GM23338 (cell line): ENCODE results near the gene SLX4. TPM values are rescaled to one million over a fixed set of nuclear protein-coding genes. Genes with fewer than 3 reads are reported as not detected.

Source experiments
- ATAC-seq: fragments of 200-7000 bp; cut with Tn5 transposase; 3 replicates; pipeline ENCODE4 v1.9.1; 2020
- DNase-seq: peaks from one replicate; pipeline ENCODE4 v3.0.0-alpha.2; 2015; ENCODE audit warnings: low spot score
- H2AFZ ChIP-seq: fragments of 200-600 bp; sonication (generic); 2 replicates; pipeline ENCODE4 v1.8.0; 2016; ENCODE audit warnings: antibody characterized with exemption, mild to moderate bottlenecking, moderate library complexity
- H3F3A ChIP-seq: fragments of 200-600 bp; sonication (generic); replicated peaks from 2 replicates; pipeline ENCODE4 v1.8.0; 2017; ENCODE audit warnings: antibody characterized with exemption, mixed run types, low read depth
- H3K27ac ChIP-seq: fragments of 200-600 bp; sonication (generic); 2 replicates; pipeline ENCODE4 v1.6.1; 2016; ENCODE audit warnings: low read depth
- H3K27me3 ChIP-seq: fragments of 200-600 bp; sonication (generic); 2 replicates; pipeline ENCODE4 v1.8.0; 2016; ENCODE audit warnings: mild to moderate bottlenecking, mixed run types, moderate library complexity; ENCODE audit not compliant: insufficient read depth
- H3K36me3 ChIP-seq: fragments of 200-600 bp; sonication (generic); 2 replicates; pipeline ENCODE4 v1.8.0; 2016; ENCODE audit warnings: mild to moderate bottlenecking; ENCODE audit not compliant: insufficient read depth
- H3K4me1 ChIP-seq: fragments of 200-600 bp; sonication (generic); 2 replicates; pipeline ENCODE4 v1.8.0; 2016; ENCODE audit warnings: mild to moderate bottlenecking, moderate library complexity; ENCODE audit not compliant: insufficient read depth
- H3K4me2 ChIP-seq: fragments of 200-600 bp; sonication (generic); 2 replicates; pipeline ENCODE4 v1.7.1; 2017; ENCODE audit warnings: mixed run types
- H3K4me3 ChIP-seq: fragments of 200-600 bp; sonication (generic); 2 replicates; pipeline ENCODE4 v1.6.1; 2016; ENCODE audit warnings: mixed run types
- H3K79me2 ChIP-seq: fragments of 200-600 bp; sonication (generic); replicated peaks from 2 replicates; pipeline ENCODE4 v1.8.0; 2017; ENCODE audit warnings: mild to moderate bottlenecking; ENCODE audit not compliant: insufficient read depth
- H3K9me2 ChIP-seq: fragments of 200-600 bp; sonication (generic); 2 replicates; pipeline ENCODE4 v1.8.0; 2017; ENCODE audit not compliant: insufficient read depth
- H4K20me1 ChIP-seq: fragments of 200-600 bp; sonication (generic); replicated peaks from 2 replicates; pipeline ENCODE4 v1.8.0; 2017; ENCODE audit warnings: mild to moderate bottlenecking; ENCODE audit not compliant: insufficient read depth
- H3K27ac Mint-ChIP-seq: 2 replicates; pipeline ENCODE4 v1.8.0; 2020; ENCODE audit warnings: inconsistent platforms, mild to moderate bottlenecking, moderate library complexity, mixed read lengths
- H3K27me3 Mint-ChIP-seq: 3 replicates; pipeline ENCODE4 v1.8.0; 2022; ENCODE audit warnings: low read depth, mild to moderate bottlenecking, moderate library complexity, mixed read lengths, inconsistent platforms; ENCODE audit not compliant: insufficient read depth, poor library complexity
- H3K36me3 Mint-ChIP-seq: 3 replicates; pipeline ENCODE4 v1.8.0; 2021; ENCODE audit warnings: low read depth, mild to moderate bottlenecking, inconsistent platforms, moderate library complexity, mixed read lengths
- H3K4me1 Mint-ChIP-seq: 3 replicates; pipeline ENCODE4 v1.8.0; 2020; ENCODE audit warnings: mild to moderate bottlenecking, inconsistent platforms, mixed read lengths
- H3K4me3 Mint-ChIP-seq: 3 replicates; pipeline ENCODE4 v1.8.0; 2021; ENCODE audit warnings: moderate library complexity, mild to moderate bottlenecking, inconsistent platforms, mixed read lengths
- H3K9me3 Mint-ChIP-seq: 3 replicates; pipeline ENCODE4 v1.8.0; 2020; ENCODE audit warnings: moderate library complexity, mild to moderate bottlenecking, inconsistent platforms, mixed read lengths
- CTCF ChIP-seq, 2 experiments: fragments of 200-600 bp in 1 of 2; sonication (generic) in 1 of 2; conservative IDR thresholded peaks; 2 replicates each; pipeline versions ENCODE4 v1.5.1 to v1.6.1; 2016 to 2017; ENCODE audit warnings: antibody characterized with exemption in 2 of 2, low read depth in 2 of 2, mild to moderate bottlenecking in 2 of 2, moderate library complexity in 1 of 2
- ETS1 ChIP-seq: IDR thresholded peaks from 2 replicates; pipeline ENCODE4 v1.6.1; 2016; ENCODE audit warnings: antibody characterized with exemption
- POLR2AphosphoS5 ChIP-seq: IDR thresholded peaks from 2 replicates; pipeline ENCODE4 v1.6.1; 2016; ENCODE audit warnings: antibody characterized with exemption, low read depth
- ZNF462 ChIP-seq: fragments of 250-450 bp; sonication (Bioruptor Pico); IDR thresholded peaks from 2 replicates; pipeline ENCODE4 v1.5.0; 2020; ENCODE audit warnings: mild to moderate bottlenecking, moderate library complexity
- polyA plus RNA-seq: library from polyadenylated mRNA; unstranded; fragments of >200 nt; fragmentation: Nextera tagmentation; extraction: Ambion mirVana; gene quantifications from 2 replicates; pipeline ENCODE4 v1.2.1, GENCODE V29; 2016
- total RNA-seq: library from RNA; depleted of rRNA; stranded (reverse); fragments of >200 nt; shearing (Covaris generic); gene quantifications from 2 replicates; pipeline ENCODE4 v1.2.3, GENCODE V29; 2014

Gene SLX4
- total and polyA plus RNA-seq, 2 experiments from 2014 or later, result 3.0 to 15.2 TPM

GRCh38 chr16:3594316-3595109, 16.9 kb downstream of the SLX4 start:
- peaks cover 4% of the 10 kb centered on the region; the same call in 1 of the 3 replicates for H3K4me1 Mint-ChIP-seq
- peaks cover 9% of the 10 kb centered on the region for H3K9me3 Mint-ChIP-seq
- no peak overlapping the region for H3K4me3 Mint-ChIP-seq
- DNase-seq (no peak), ATAC-seq (no peak)
- TF ChIP-seq CTCF (conservative IDR thresholded peaks at IDR 0.05; ENCODE audit: low read depth in 2 of 2), result no peak
- no peak for TF ChIP-seq ETS1
- no peak for TF ChIP-seq ZNF462 (CRISPR knock-in tag)
- no peak for TF ChIP-seq POLR2AphosphoS5
- no peaks in the 10 kb centered on the region for H3K27me3 ChIP-seq
- no peaks in the 10 kb centered on the region for H3K9me2 ChIP-seq
- H3F3A ChIP-seq, result no peaks in the 10 kb centered on the region
- no peaks in the 10 kb centered on the region for H4K20me1 ChIP-seq
- H3K4me1 ChIP-seq, result no peaks in the 10 kb centered on the region
- H3K79me2 ChIP-seq, result no peaks in the 10 kb centered on the region
- peaks cover 44% of the 10 kb centered on the region for H3K36me3 Mint-ChIP-seq
- H2AFZ ChIP-seq, result no peak overlapping the region
- H3K27me3 Mint-ChIP-seq, result peaks cover 7% of the 10 kb centered on the region
- no peak overlapping the region for H3K4me2 ChIP-seq
- peaks cover 1% of the 10 kb centered on the region; the same call in 1 of the 2 replicates for H3K36me3 ChIP-seq
- H3K27ac ChIP-seq, result no peak overlapping the region
- no peak overlapping the region for H3K4me3 ChIP-seq
- no peak overlapping the region for H3K27ac Mint-ChIP-seq
